HL-60/S4 treated with phorbol 12-myristate 13-acetate at 8.2 ng/mL for 4 days and 3 days (cell line): ENCODE data around the gene PAQR6.
"Not testable (repeated sequence)": the region's sequence is repeated elsewhere in the genome, so short reads cannot be mapped to it uniquely, and the experiment has no call there.

Source experiments
- in situ Hi-C: fragments of 300-500 bp; cut with MboI; formaldehyde crosslinking; loops from 2 replicates; pipeline ENCODE4 v1.15.0; 2022; ENCODE audit warnings: low sequenced_read_pairs

The PAQR6 gene

GRCh38 chr1:156232201-156232894 is 15.5 kb downstream of the PAQR6 start:
- in situ Hi-C loops, result no loop called here

- in situ Hi-C loops, result no loop called here
Observed at GRCh38 chr1:156230473-156230837, 17.4 kb downstream of the PAQR6 start.

- in situ Hi-C loops, result loop anchor here (10.0 kb wide), 1 partner anchor 85 kb away; no protein-coding TSS in a partner anchor
Observed at GRCh38 chr1:156229809-156230472, 17.9 kb downstream of the PAQR6 start.

- in situ Hi-C loops, result loop anchor here (10.0 kb wide), 1 partner anchor 84 kb away; no protein-coding TSS in a partner anchor
Observed at GRCh38 chr1:156228501-156228900, 19.4 kb downstream of the PAQR6 start.

GRCh38 chr1:156226782-156227181 is 21.1 kb downstream of the PAQR6 start:
- in situ Hi-C loops, result loop anchor here (10.0 kb wide), 1 partner anchor 82 kb away; no protein-coding TSS in a partner anchor

GRCh38 chr1:156226116-156226538 is 21.7 kb downstream of the PAQR6 start:
- in situ Hi-C loops, result loop anchor here (10.0 kb wide), 1 partner anchor 81 kb away; no protein-coding TSS in a partner anchor

GRCh38 chr1:156225677-156226014 is 22.2 kb downstream of the PAQR6 start:
- in situ Hi-C loops, result loop anchor here (10.0 kb wide), 1 partner anchor 81 kb away; no protein-coding TSS in a partner anchor

- in situ Hi-C loops, result loop anchor here (10.0 kb wide), 1 partner anchor 77 kb away; no protein-coding TSS in a partner anchor
Observed at GRCh38 chr1:156221986-156222692, 25.7 kb downstream of the PAQR6 start.

GRCh38 chr1:156220226-156220625 is 27.6 kb downstream of the PAQR6 start:
- in situ Hi-C loops, result loop anchor here (10.0 kb wide), 1 partner anchor 75 kb away; no protein-coding TSS in a partner anchor

GRCh38 chr1:156217871-156218270 is 30.0 kb downstream of the PAQR6 start:
- in situ Hi-C loops, result no loop called here

GRCh38 chr1:156216361-156217086 is 31.3 kb downstream of the PAQR6 start:
- in situ Hi-C loops, result not testable (repeated sequence)

- in situ Hi-C loops, result no loop called here
Observed at GRCh38 chr1:156214024-156214748, 33.7 kb downstream of the PAQR6 start.

GRCh38 chr1:156213644-156213966 is 34.3 kb downstream of the PAQR6 start:
- in situ Hi-C loops, result no loop called here

GRCh38 chr1:156212833-156213643 is 34.8 kb downstream of the PAQR6 start, which contains the start of gene PMF1:
PMF1 (plus strand) TSS chr1:156213007; CDS start chr1:156213016, 9 bp downstream.
- in situ Hi-C loops, result no loop called here

- in situ Hi-C loops, result no loop called here
Observed at GRCh38 chr1:156212130-156212529, 35.7 kb downstream of the PAQR6 start.

- in situ Hi-C loops, result no loop called here
Observed at GRCh38 chr1:156211243-156211642, 36.6 kb downstream of the PAQR6 start.

- in situ Hi-C loops, result no loop called here
Observed at GRCh38 chr1:156204686-156205085, 43.2 kb downstream of the PAQR6 start.

- in situ Hi-C loops, result no loop called here
Observed at GRCh38 chr1:156203331-156203730, 44.5 kb downstream of the PAQR6 start.

- in situ Hi-C loops, result no loop called here
Observed at GRCh38 chr1:156200044-156200443, 47.8 kb downstream of the PAQR6 start.
